HepG2 (cell line): Measurements from ENCODE around the gene MIER1. TPM values are rescaled to one million over a fixed set of nuclear protein-coding genes. Genes with fewer than 3 reads are reported as not detected.

ENCODE experiments used
- ARID3A ChIP-seq: IDR thresholded peaks from 2 replicates; pipeline ENCODE4 v1.6.1; 2012; ENCODE audit warnings: low read depth, low read length, improper control_type of control experiment
- CENPX ChIP-seq: sonication (generic); formaldehyde crosslinking; IDR thresholded peaks from 2 replicates; pipeline ENCODE4 v1.9.0; 2021; ENCODE audit warnings: mild to moderate bottlenecking, missing genetic modification reagents, moderate library complexity
- CHD4 ChIP-seq: fragments of 200-600 bp; sonication (generic); IDR thresholded peaks from 2 replicates; pipeline ENCODE4 v1.7.0; 2017; ENCODE audit warnings: mild to moderate bottlenecking, low read length, borderline replicate concordance
- CTCF ChIP-seq: sonication (generic); formaldehyde crosslinking; IDR thresholded peaks from 2 replicates; pipeline ENCODE4 v1.5.0; 2020; ENCODE audit warnings: mild to moderate bottlenecking, missing genetic modification reagents, moderate library complexity
- ELF1 ChIP-seq: sonication (generic); formaldehyde crosslinking; IDR thresholded peaks from 2 replicates; pipeline ENCODE4 v1.4.0; 2020; ENCODE audit warnings: missing genetic modification reagents
- GMEB2 ChIP-seq: IDR thresholded peaks from 2 replicates; pipeline ENCODE4 v1.6.1; 2016; ENCODE audit warnings: missing biosample characterization, missing genetic modification reagents, low read depth
- KAT8 ChIP-seq: IDR thresholded peaks from 2 replicates; pipeline ENCODE4 v1.6.1; 2016; ENCODE audit warnings: missing genetic modification reagents, missing compliant biosample characterization
- MIXL1 ChIP-seq: IDR thresholded peaks from 2 replicates; pipeline ENCODE4 v1.6.1; 2016
- NFE2 ChIP-seq: sonication (generic); formaldehyde crosslinking; IDR thresholded peaks from 2 replicates; pipeline ENCODE4 v1.4.0; 2020; ENCODE audit warnings: missing genetic modification reagents
- PRDM15 ChIP-seq: sonication (generic); formaldehyde crosslinking; IDR thresholded peaks from 2 replicates; pipeline ENCODE4 v1.4.0; 2020; ENCODE audit warnings: missing genetic modification reagents
- RFX1 ChIP-seq: fragments of 450-650 bp; IDR thresholded peaks from 2 replicates; pipeline ENCODE4 v1.6.1; 2017
- SRSF4 ChIP-seq: fragments of 200-400 bp; formaldehyde crosslinking; IDR thresholded peaks from one replicate; pipeline ENCODE4 v1.6.1; 2018; ENCODE audit warnings: mild to moderate bottlenecking, low read depth, low read length, moderate library complexity; ENCODE audit not compliant: poor library complexity, severe bottlenecking
- ZHX1 ChIP-seq: sonication (generic); formaldehyde crosslinking; IDR thresholded peaks from 2 replicates; pipeline ENCODE4 v1.8.1; 2022; ENCODE audit warnings: low read depth, mild to moderate bottlenecking, missing genetic modification reagents
- ZNF274 ChIP-seq: sonication (generic); formaldehyde crosslinking; IDR thresholded peaks from 2 replicates; pipeline ENCODE4 v1.5.1; 2020; ENCODE audit warnings: mild to moderate bottlenecking, missing genetic modification reagents
- ZNF577 ChIP-seq: sonication (generic); formaldehyde crosslinking; IDR thresholded peaks from 2 replicates; pipeline ENCODE4 v1.4.0; 2020; ENCODE audit warnings: mild to moderate bottlenecking, low read depth, missing genetic modification reagents, borderline replicate concordance
- ZSCAN31 ChIP-seq: sonication (generic); formaldehyde crosslinking; IDR thresholded peaks from 2 replicates; pipeline ENCODE4 v1.5.0; 2020; ENCODE audit warnings: low read depth, mild to moderate bottlenecking, missing genetic modification reagents
- polyA plus RNA-seq, 8 experiments: library from polyadenylated mRNA; depleted of rRNA in 3 of 8; stranded (reverse) in 7 of 8; unstranded in 1 of 8; fragments of >200 nt; fragmentation: Illumina TruSeq in 4 of 8; extraction: Trizol in 4 of 8; gene quantifications; 2 replicates each; pipeline versions ENCODE4 v1.2.1 to v1.2.3, GENCODE V29; 2011 to 2016; ENCODE audit warnings: low read depth in 4 of 8, missing spikeins in 1 of 8, mixed read lengths in 1 of 8; ENCODE audit not compliant: insufficient read depth in 1 of 8
- total RNA-seq, 5 experiments: library from RNA; depleted of rRNA; stranded (reverse); fragments of >200 nt; fragmentation: Illumina TruSeq; extraction: Trizol; gene quantifications; 2 replicates each; pipeline ENCODE4 v1.2.3, GENCODE V29; 2016; ENCODE audit warnings: low read depth in 1 of 5

Gene MIER1
- total and polyA plus RNA-seq, 2 of the 13 experiments (the other 11 are each of a cell fraction or from before 2014, with no cell fraction given): 7.0 to 30.4 TPM

- 0 out of 2 replicates have a peak, but pooled peaks have one; percentile 62 for TF ChIP-seq ZNF274 (CRISPR knock-in tag)
- no peak for TF ChIP-seq NFE2 (CRISPR knock-in tag)
- TF ChIP-seq ZHX1 (CRISPR knock-in tag): no peak
- no peak for TF ChIP-seq ARID3A
- no peak for TF ChIP-seq ZNF577 (CRISPR knock-in tag)
- no peak for TF ChIP-seq CENPX (CRISPR knock-in tag)
- TF ChIP-seq CHD4: no peak
- TF ChIP-seq ELF1 (CRISPR knock-in tag): peak; percentile 67
- peak; percentile 54; the same call in 1 of the 2 replicates for TF ChIP-seq KAT8 (CRISPR knock-in tag)
- 0 out of 2 replicates have a peak, but pooled peaks have one; percentile 39 for TF ChIP-seq PRDM15
- peak; percentile 55; the same call in 1 of the 2 replicates for TF ChIP-seq CTCF (CRISPR knock-in tag)
- TF ChIP-seq RFX1: no peak
- TF ChIP-seq ZSCAN31 (CRISPR knock-in tag): peak; percentile 87; the same call in 1 of the 2 replicates
- TF ChIP-seq GMEB2 (CRISPR knock-in tag): no peak
- no peak for TF ChIP-seq MIXL1 (CRISPR knock-in tag)
- TF ChIP-seq SRSF4: peak; percentile 42
Measured at GRCh38 chr1:66929999-66930822, 5.4 kb downstream of the MIER1 start (continued).
